GM12892 (cell line): ENCODE measurements around the gene RNF7.

Experiments
- POLR2A ChIP-seq: IDR thresholded peaks from 2 replicates; pipeline ENCODE4 v1.6.1; 2011; ENCODE audit warnings: low read depth, low read length, control low read depth
- POLR2AphosphoS5 ChIP-seq: IDR thresholded peaks from 2 replicates; pipeline ENCODE4 v1.6.1; 2011; ENCODE audit warnings: low read depth, low read length, control low read depth
- TAF1 ChIP-seq: IDR thresholded peaks from 2 replicates; pipeline ENCODE4 v1.6.1; 2011; ENCODE audit warnings: low read depth, mild to moderate bottlenecking, control low read depth, low read length, borderline replicate concordance

GRCh38 chr3:141782386-141782932 lies 44.4 kb downstream of the RNF7 start:
- TF ChIP-seq POLR2A (no peak), POLR2AphosphoS5 (no peak), TAF1 (no peak)
